Measurements from ENCODE around the gene AUTS2.

GRCh38 chr7:70504254-70504653, 906.0 kb downstream of the AUTS2 start:
- TF ChIP-seq CTCF (IDR thresholded peaks at IDR 0.05 in 8 of 11, conservative IDR thresholded peaks at IDR 0.05 in 3 of 11): no peak
- TF ChIP-seq POLR2A (IDR thresholded peaks at IDR 0.05): no peak

Data from spleen (tissue), 7 donors.